ENCODE measurements around the gene SEC14L3. TPM values are rescaled to one million over a fixed set of nuclear protein-coding genes. Genes with fewer than 3 reads are reported as not detected.
A peak's percentile ranks its signal among the peaks of the same experiment; 100 is the strongest.

The SEC14L3 gene
- total RNA-seq, 1 experiment from 2014 or later = not detected

DNA sequence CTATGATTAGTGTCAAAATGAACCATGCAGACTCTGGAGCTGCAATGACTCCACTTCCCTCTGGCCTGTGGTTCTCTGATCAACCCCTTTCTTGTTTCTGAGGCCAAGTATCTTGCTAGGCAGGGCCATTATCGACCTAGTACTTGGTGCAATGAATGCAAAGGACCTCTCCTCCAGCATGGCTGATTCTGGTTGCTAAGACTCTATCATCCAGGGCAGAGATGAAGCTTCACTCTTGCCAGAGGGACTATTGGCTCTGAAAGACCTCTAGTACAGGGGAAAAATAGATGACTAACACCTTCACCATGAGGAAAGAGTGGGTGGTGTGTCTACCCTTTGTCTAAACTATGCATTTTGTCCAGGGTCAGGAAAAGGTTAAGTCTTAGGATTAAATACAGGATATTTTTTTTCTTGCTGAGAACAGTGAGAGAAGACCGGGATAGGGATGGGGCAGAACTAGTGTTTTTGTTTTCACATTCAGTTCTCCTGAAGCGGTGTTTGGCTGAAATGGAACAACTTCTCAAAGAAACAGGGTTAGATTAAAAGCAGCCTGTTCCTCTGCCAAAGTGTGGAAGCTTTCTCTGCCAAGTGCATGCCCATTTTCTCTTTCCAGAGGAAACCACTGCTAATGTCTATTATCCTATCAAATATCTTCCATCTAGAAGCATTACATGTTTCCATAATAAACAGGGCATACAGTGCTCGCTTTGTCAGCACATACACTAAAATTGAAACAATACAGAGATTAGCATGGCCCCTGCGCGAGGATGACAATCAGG lies 51.3 kb downstream of the SEC14L3 start:
- no CpG with 5 or more reads among the region's 6 CpGs for WGBS (ENCODE audit: extremely low coverage, insufficient read length, low lambda C conversion rate)
- H2BK120ac ChIP-seq (ENCODE audit: low read depth, low read length, poor library complexity, severe bottlenecking) = no peak overlapping the region
- no peak overlapping the region for H3K4me2 ChIP-seq (ENCODE audit: insufficient read depth, insufficient read length, low read length)
- H3K27me3 ChIP-seq (ENCODE audit: insufficient read depth, low read length) = no peaks in the 10 kb centered on the region
- no peak overlapping the region for H2BK5ac ChIP-seq (ENCODE audit: insufficient read length, low read length)
- H3K9me3 ChIP-seq (ENCODE audit: control insufficient read depth, low read depth, low read length) = no peaks in the 10 kb centered on the region
- TF ChIP-seq, protein P1, sequence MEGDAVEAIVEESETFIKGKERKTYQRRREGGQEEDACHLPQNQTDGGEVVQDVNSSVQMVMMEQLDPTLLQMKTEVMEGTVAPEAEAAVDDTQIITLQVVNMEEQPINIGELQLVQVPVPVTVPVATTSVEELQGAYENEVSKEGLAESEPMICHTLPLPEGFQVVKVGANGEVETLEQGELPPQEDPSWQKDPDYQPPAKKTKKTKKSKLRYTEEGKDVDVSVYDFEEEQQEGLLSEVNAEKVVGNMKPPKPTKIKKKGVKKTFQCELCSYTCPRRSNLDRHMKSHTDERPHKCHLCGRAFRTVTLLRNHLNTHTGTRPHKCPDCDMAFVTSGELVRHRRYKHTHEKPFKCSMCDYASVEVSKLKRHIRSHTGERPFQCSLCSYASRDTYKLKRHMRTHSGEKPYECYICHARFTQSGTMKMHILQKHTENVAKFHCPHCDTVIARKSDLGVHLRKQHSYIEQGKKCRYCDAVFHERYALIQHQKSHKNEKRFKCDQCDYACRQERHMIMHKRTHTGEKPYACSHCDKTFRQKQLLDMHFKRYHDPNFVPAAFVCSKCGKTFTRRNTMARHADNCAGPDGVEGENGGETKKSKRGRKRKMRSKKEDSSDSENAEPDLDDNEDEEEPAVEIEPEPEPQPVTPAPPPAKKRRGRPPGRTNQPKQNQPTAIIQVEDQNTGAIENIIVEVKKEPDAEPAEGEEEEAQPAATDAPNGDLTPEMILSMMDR (conservative IDR thresholded peaks at IDR 0.05) = no peak
- DNase-seq = no peak
- H4K8ac ChIP-seq (replicated peaks; ENCODE audit: insufficient read length, low read depth, low read length) = no peak overlapping the region
- H3K79me1 ChIP-seq (ENCODE audit: insufficient read depth, low read depth, low read length, poor library complexity, severe bottlenecking) = no peaks in the 10 kb centered on the region
- H4K5ac ChIP-seq (ENCODE audit: insufficient read length, low read depth, low read length) = no peak overlapping the region
- Mint-ChIP-seq H3K27ac (peak overlapping the region in 1 of 3 experiments; percentile 64; a peak in 2 of 7 replicates), H3K36me3 (ENCODE audit: insufficient read depth in 1 of 3, low read depth in 3 of 3) (peaks cover 7 to 55% (median 50%) of the 10 kb centered on the region in 3 experiments), H3K4me1 (peaks cover 26 to 32% of the 10 kb centered on the region in 2 experiments), H3K9me3 (no peaks in the 10 kb centered on the region), H3K27me3 (ENCODE audit: low read depth) (no peaks in the 10 kb centered on the region; the same call in 1 of the 2 replicates), H3K4me3 (no peak overlapping the region)
- H3K14ac ChIP-seq (ENCODE audit: insufficient read depth, low read length) = no peak overlapping the region
- H2AFZ ChIP-seq (ENCODE audit: low read length) = no peak overlapping the region
- H4K91ac ChIP-seq (ENCODE audit: insufficient read length, low read depth, low read length) = no peak overlapping the region
- no peak overlapping the region for H3K23ac ChIP-seq (ENCODE audit: insufficient read length, low read depth, low read length)
- no peak overlapping the region for H3K56ac ChIP-seq (ENCODE audit: insufficient read length, low read depth, low read length)
- no peak overlapping the region for H3T11ph ChIP-seq (ENCODE audit: low read length)
- no peak overlapping the region for H2BK20ac ChIP-seq (ENCODE audit: low read depth, low read length, poor library complexity, severe bottlenecking)
- no peaks in the 10 kb centered on the region for H3K79me2 ChIP-seq (ENCODE audit: insufficient read depth, low read length)
- no peak overlapping the region for H3K18ac ChIP-seq (ENCODE audit: insufficient read length, low read depth, low read length)
- no peaks in the 10 kb centered on the region for H4K20me1 ChIP-seq (ENCODE audit: control insufficient read depth, insufficient read depth, insufficient read length)
- no peak overlapping the region for H3K4ac ChIP-seq (ENCODE audit: low read depth, low read length)
- H3K23me2 ChIP-seq (ENCODE audit: insufficient read length, low read depth, low read length, poor library complexity, severe bottlenecking) = peaks cover 16% of the 10 kb centered on the region
- H2AK5ac ChIP-seq (ENCODE audit: insufficient read length, low read length) = no peak overlapping the region
- peaks cover 7% of the 10 kb centered on the region; the same call in 1 of the 2 replicates for H3K4me1 ChIP-seq (ENCODE audit: insufficient read depth, low read length)
- H2BK15ac ChIP-seq (ENCODE audit: low read depth, low read length) = no peak overlapping the region
- no peak overlapping the region for H3K27ac ChIP-seq (ENCODE audit: insufficient read length, low read depth, low read length)
- H3K9ac ChIP-seq (ENCODE audit: extremely low read depth, insufficient read length, low read length) = no peak overlapping the region
- H2BK12ac ChIP-seq (ENCODE audit: insufficient read length, low read depth, low read length) = no peak overlapping the region

All from H9 (cell line).